HFF-Myc (cell line): ENCODE results near the gene IL36A.

Source experiments
- DNase-seq: peaks from one replicate; pipeline ENCODE4 v3.0.0-alpha.2; 2011; ENCODE audit warnings: low read depth; ENCODE audit errors: extremely low read depth
- H3K4me3 ChIP-seq: replicated peaks from 2 replicates; pipeline ENCODE4 v1.5.1; 2011; ENCODE audit warnings: low read depth, mild to moderate bottlenecking, control low read depth, low read length
- TF ChIP-seq, protein P1 (sequence below): IDR thresholded peaks from 2 replicates; pipeline ENCODE4 v1.5.1; 2012; ENCODE audit warnings: mild to moderate bottlenecking, low read depth, low read length, control low read depth; ENCODE audit errors: missing control alignments

IL36A gene, protein sequence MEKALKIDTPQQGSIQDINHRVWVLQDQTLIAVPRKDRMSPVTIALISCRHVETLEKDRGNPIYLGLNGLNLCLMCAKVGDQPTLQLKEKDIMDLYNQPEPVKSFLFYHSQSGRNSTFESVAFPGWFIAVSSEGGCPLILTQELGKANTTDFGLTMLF

DNA sequence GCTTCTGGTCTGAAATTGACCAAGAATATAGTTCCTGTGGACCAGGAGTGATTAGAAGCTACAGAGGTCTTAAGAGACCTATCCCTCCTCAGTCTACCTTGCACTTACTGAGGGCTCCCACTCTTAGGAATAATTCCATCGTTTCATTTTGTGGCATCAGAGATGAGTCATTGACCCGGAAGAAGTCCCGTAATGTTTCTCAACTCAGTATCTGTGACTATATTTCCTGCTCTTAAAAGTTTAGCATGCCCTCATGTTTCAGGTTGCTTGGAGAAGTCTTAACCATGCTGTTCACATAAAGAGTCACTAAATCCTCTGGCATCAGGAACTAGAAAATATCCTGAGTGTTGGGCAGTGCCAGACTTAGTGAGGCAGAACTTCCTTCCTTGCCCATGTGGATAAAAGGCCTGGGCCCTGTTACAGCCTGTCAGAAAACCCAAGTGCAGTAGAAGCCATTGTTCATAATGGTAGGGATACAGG, at the start of gene IL36A:
IL36A (plus strand) TSS at position 430 of the 480 bp plus-strand sequence. CDS start 413 bp downstream, outside the sequence.
- no peak within 1 kb of the TSS for H3K4me3 ChIP-seq
- TF ChIP-seq, protein P1, sequence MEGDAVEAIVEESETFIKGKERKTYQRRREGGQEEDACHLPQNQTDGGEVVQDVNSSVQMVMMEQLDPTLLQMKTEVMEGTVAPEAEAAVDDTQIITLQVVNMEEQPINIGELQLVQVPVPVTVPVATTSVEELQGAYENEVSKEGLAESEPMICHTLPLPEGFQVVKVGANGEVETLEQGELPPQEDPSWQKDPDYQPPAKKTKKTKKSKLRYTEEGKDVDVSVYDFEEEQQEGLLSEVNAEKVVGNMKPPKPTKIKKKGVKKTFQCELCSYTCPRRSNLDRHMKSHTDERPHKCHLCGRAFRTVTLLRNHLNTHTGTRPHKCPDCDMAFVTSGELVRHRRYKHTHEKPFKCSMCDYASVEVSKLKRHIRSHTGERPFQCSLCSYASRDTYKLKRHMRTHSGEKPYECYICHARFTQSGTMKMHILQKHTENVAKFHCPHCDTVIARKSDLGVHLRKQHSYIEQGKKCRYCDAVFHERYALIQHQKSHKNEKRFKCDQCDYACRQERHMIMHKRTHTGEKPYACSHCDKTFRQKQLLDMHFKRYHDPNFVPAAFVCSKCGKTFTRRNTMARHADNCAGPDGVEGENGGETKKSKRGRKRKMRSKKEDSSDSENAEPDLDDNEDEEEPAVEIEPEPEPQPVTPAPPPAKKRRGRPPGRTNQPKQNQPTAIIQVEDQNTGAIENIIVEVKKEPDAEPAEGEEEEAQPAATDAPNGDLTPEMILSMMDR, result no peak
- DNase-seq, result no peak

DNA sequence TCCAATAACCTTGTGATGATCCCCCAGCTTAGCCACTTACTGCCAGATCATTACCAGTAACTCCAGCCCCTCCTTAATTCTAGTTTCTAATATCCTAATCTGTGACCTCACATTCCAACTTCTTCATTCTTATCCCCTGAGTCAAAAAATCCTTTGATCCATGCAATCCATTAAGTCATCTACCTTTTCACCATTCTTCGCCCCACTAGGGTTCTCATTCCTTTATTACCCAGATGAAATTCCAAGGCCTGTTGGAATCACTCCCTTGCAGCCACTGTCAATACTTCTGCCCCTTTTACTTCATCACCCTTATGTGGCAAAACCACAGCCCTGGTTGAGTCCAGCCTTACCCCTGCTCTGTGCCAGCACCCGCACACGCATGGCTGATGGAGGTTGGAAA, 47.7 kb upstream of the IL36A start:
- TF ChIP-seq, protein P1, result no peak
- no peak overlapping the region for H3K4me3 ChIP-seq
- DNase-seq, result no peak

DNA sequence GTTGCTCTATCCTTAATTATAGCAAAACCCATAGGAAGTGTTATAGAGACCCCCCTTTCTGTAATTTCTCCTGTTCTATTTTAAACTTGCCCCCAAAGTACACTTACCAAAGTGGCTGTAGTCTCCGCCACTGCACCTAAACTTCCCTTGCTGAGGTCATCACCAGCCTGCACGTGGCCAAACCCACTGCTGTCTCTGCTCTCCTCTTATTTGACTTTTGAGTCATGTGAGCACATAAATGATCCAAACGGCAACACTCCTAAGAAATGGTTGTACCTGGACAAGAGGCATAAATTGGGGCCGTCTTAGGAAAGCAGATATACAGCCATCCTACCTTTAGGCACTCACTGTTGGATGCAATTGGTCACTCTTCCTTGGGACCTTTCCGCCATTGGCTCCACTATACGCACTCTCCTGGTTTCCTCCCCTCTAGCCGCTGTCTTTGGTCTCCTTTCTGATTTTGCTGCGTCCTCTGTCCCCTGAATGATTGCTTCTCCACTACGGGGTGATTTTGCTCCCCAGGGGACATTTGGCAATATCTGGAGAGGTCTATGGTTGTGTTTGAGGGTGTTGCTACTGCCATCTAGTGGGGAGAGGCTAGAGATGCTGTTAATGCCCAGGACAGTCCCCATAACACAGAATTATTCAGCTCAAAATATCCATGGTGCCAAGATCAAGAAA, 46.7 kb upstream of the IL36A start:
- TF ChIP-seq, protein P1, result peak; percentile 94
- H3K4me3 ChIP-seq, result no peak overlapping the region
- DNase-seq, result peak; percentile 39

DNA sequence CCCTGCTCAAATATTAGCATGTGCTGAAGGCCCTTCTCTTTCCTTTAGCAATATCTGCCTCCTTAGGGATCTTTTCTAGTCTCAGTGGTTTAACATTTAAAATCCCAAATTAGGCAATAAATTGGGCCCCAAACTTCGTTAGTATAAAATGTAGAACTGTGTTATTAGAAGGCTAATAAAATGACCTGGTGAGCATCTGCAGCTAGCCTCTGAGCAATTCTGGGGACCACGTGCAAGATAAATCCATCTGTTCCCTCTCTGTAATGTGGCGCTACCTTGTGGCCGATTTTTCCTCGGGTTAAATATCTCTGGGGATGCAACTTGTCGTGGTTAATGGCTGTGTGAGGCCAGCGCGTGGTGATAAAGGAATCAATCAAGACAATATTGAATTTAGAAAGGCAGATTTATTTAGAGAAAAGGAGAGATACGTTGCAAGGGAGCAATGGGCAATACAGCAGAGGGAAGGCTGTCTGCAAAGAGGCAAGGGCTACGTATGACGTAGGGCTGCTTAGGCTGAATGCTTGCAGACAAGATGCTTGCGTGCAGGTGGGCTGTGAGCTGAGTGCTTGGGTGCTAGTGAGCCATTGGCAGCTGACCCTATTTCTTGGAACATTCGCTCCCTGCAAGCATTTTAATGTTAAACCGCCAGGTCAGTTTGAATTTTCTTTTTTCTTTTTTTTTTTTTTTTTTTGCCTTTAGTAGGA, 46.0 kb upstream of the IL36A start:
- no peak overlapping the region for H3K4me3 ChIP-seq
- DNase-seq, result no peak
- TF ChIP-seq, protein P1, result no peak

DNA sequence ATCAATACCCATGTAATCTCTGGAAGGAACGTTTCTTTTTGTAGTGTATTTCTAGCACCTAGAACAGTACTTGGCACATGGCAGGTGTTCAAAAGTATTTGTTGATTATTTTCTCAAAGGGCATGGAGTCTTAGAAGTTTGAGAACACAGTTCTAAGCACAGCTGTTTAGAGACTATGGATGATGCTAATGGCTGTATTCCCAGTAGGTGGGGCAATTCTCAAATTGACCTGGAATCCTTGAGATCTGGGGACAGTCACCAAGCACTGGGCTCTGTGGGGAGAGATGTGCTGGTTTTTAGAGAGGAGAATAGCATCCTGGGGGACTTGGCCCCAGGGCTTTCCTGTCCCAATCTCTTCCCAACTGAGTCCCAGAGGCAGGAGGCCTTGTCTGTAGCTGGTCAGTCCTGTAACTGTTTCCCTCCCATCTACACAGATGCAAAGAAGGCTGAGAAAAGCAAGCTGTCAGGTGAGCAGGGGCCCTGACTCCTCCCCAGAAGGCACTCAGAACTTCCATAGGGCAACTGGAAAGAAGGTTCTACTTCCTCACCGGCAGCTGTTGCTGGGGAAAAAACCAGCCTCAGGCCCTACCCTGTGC, 44.9 kb upstream of the IL36A start:
- TF ChIP-seq, protein P1, result peak; percentile 8
- H3K4me3 ChIP-seq, result no peak overlapping the region
- no peak for DNase-seq

DNA sequence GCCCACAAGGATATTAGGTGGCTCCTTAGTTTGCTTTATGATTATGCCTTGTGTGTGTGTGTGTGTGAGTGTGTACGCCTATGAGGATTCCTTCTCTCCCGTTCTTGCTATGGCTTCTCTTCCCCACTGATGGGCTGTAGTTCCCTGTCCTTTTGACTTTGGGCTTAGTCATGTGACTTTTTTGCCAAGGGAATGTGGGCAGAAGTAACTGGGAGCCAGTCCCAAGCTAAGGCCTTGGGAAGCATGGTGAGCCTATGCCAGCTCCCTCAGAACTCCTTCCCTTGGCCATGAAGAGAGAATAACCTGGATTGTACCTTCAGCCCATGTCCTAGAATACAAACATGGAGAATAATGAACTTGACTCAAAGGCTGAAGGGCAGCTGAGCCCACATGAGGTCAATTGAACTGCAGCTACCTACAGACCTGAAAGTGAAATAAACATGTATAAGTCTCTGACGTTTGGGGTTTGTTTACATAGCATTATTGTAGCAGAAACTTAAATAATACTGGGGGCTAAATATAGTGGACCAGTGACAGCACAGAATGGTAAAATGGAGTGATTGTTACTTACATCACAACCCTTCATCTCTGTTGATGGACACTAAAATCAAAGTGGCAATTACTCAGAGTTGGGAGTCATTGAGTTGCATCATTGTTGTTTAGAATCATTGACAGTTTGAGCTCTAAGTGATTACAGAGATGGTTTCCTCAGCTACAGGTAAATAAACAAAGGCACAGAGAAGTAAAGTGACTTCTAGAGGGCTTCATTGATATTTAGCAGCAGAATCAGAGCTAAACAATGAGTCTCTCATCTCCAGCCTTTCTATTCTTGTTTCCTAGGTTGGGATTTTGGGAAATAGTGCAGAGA, 42.7 kb upstream of the IL36A start:
- H3K4me3 ChIP-seq, result no peak overlapping the region
- TF ChIP-seq, protein P1, result no peak
- DNase-seq, result no peak
